Suprapubic skin (tissue), 4 donors: ENCODE data around the gene GAK. TPM values are rescaled to one million over a fixed set of nuclear protein-coding genes. Genes with fewer than 3 reads are reported as not detected.

Experiments
- DNase-seq, 2 donors: peaks; one replicate each; pipeline ENCODE4 v3.0.0-alpha.2; 2019; ENCODE audit warnings: low spot score in 2 of 2
- H3K27ac ChIP-seq: fragments of 200-600 bp; sonication (generic); one replicate; pipeline ENCODE4 v1.5.1; 2019
- H3K27me3 ChIP-seq: fragments of 200-600 bp; sonication (generic); one replicate; pipeline ENCODE4 v1.5.1; 2019
- H3K36me3 ChIP-seq: fragments of 200-600 bp; sonication (generic); one replicate; pipeline ENCODE4 v1.5.1; 2019
- H3K4me1 ChIP-seq: fragments of 200-600 bp; sonication (generic); one replicate; pipeline ENCODE4 v1.5.1; 2019
- H3K4me3 ChIP-seq: fragments of 200-600 bp; sonication (generic); one replicate; pipeline ENCODE4 v1.5.1; 2019; ENCODE audit warnings: mild to moderate bottlenecking
- H3K9me3 ChIP-seq: fragments of 200-600 bp; sonication (generic); one replicate; pipeline ENCODE4 v1.5.1; 2019
- CTCF ChIP-seq, 2 donors: fragments of 200-600 bp in 1 of 2; fragments of 450-650 bp in 1 of 2; sonication (generic) in 1 of 2; IDR thresholded peaks; one replicate each; pipeline ENCODE4 v1.5.1; 2016 to 2019; ENCODE audit warnings: antibody characterized with exemption in 2 of 2, mild to moderate bottlenecking in 1 of 2, moderate library complexity in 1 of 2
- EP300 ChIP-seq: sonication (generic); formaldehyde crosslinking; IDR thresholded peaks from one replicate; pipeline ENCODE4 v1.6.1; 2017; ENCODE audit warnings: antibody characterized with exemption
- POLR2A ChIP-seq, 2 donors: fragments of 450-650 bp; IDR thresholded peaks; one replicate each; pipeline ENCODE4 v1.6.1; 2017; ENCODE audit warnings: antibody characterized with exemption in 2 of 2, mild to moderate bottlenecking in 2 of 2, moderate library complexity in 2 of 2
- POLR2AphosphoS5 ChIP-seq, 3 donors: sonication (generic); formaldehyde crosslinking; IDR thresholded peaks; one replicate each; pipeline ENCODE4 v1.6.1; 2017; ENCODE audit warnings: antibody characterized with exemption in 3 of 3
- WGBS: methylation state at CpG from one replicate; pipeline ENCODE4 v1.1.5; 2018; 5-methylcytosine and 5-hydroxymethylcytosine counted together
- total RNA-seq, 4 donors: library from RNA; depleted of rRNA; stranded (reverse); fragments of >200 nt; gene quantifications; one replicate each; pipeline ENCODE4 v1.1.0, GENCODE V29; 2016

The GAK gene
- total RNA-seq, 4 donors from 2014 or later = 108 to 166 (median 132) TPM

- WGBS = 81% methylated on average over 22 of the region's 24 CpGs
- no peak overlapping the region for H3K4me3 ChIP-seq
- TF ChIP-seq POLR2AphosphoS5 (IDR thresholded peaks at IDR 0.05) (no peak), CTCF (IDR thresholded peaks at IDR 0.05) (no peak), POLR2A (IDR thresholded peaks at IDR 0.05) (no peak), EP300 (no peak)
- peaks cover 93% of the 10 kb centered on the region for H3K27me3 ChIP-seq
- no peaks in the 10 kb centered on the region for H3K9me3 ChIP-seq
- H3K36me3 ChIP-seq = no peaks in the 10 kb centered on the region
- H3K4me1 ChIP-seq = peaks cover 8% of the 10 kb centered on the region
- no peak overlapping the region for H3K27ac ChIP-seq
- no peak for DNase-seq
Measured at GRCh38 chr4:820230-821172, 111.6 kb downstream of the GAK start.

GRCh38 chr4:819401-820229 is 112.5 kb downstream of the GAK start:
- no peaks in the 10 kb centered on the region for H3K4me1 ChIP-seq
- no peak overlapping the region for H3K27ac ChIP-seq
- no peak for TF ChIP-seq CTCF (IDR thresholded peaks at IDR 0.05)
- TF ChIP-seq POLR2A (IDR thresholded peaks at IDR 0.05) = no peak
- TF ChIP-seq POLR2AphosphoS5 (IDR thresholded peaks at IDR 0.05) = no peak
- no peaks in the 10 kb centered on the region for H3K36me3 ChIP-seq
- WGBS = 81% methylated on average over 19 of the region's 20 CpGs
- H3K27me3 ChIP-seq = peaks cover 91% of the 10 kb centered on the region
- no peak for DNase-seq
- H3K4me3 ChIP-seq = no peak overlapping the region
- H3K9me3 ChIP-seq = no peaks in the 10 kb centered on the region

- H3K36me3 ChIP-seq = no peaks in the 10 kb centered on the region
- no peaks in the 10 kb centered on the region for H3K4me1 ChIP-seq
- no peak overlapping the region for H3K4me3 ChIP-seq
- 92% methylated on average over 27 of the region's 42 CpGs for WGBS
- peak in 1 of 2 donors; percentile 53 for DNase-seq
- H3K27ac ChIP-seq = no peak overlapping the region
- peaks cover 91% of the 10 kb centered on the region for H3K27me3 ChIP-seq
- no peaks in the 10 kb centered on the region for H3K9me3 ChIP-seq
- TF ChIP-seq CTCF (IDR thresholded peaks at IDR 0.05) (no peak), POLR2A (IDR thresholded peaks at IDR 0.05) (no peak), EP300 (no peak), POLR2AphosphoS5 (IDR thresholded peaks at IDR 0.05) (no peak)
Measured at GRCh38 chr4:818106-818921, 113.8 kb downstream of the GAK start.

- peaks cover 91% of the 10 kb centered on the region for H3K27me3 ChIP-seq
- no peaks in the 10 kb centered on the region for H3K4me1 ChIP-seq
- H3K27ac ChIP-seq = no peak overlapping the region
- WGBS = 30% methylated on average over 11 of the region's 11 CpGs
- H3K9me3 ChIP-seq = no peaks in the 10 kb centered on the region
- TF ChIP-seq EP300 (no peak), CTCF (IDR thresholded peaks at IDR 0.05) (no peak), POLR2AphosphoS5 (IDR thresholded peaks at IDR 0.05) (no peak), POLR2A (IDR thresholded peaks at IDR 0.05) (no peak)
- H3K36me3 ChIP-seq = no peaks in the 10 kb centered on the region
- peak in 1 of 2 donors; percentile 11 for DNase-seq
- H3K4me3 ChIP-seq = no peak overlapping the region
Measured at GRCh38 chr4:815464-816146, 116.5 kb downstream of the GAK start.
